GM12891 (cell line): ENCODE measurements around the gene AGPS.

Experiments
- POLR2A ChIP-seq: IDR thresholded peaks from 2 replicates; pipeline ENCODE4 v1.6.1; 2011; ENCODE audit warnings: low read depth, low read length, control low read depth
- POLR2AphosphoS5 ChIP-seq: IDR thresholded peaks from 2 replicates; pipeline ENCODE4 v1.6.1; 2011; ENCODE audit warnings: low read depth, low read length, control low read depth
- SPI1 ChIP-seq: IDR thresholded peaks from 2 replicates; pipeline ENCODE4 v1.6.1; 2011; ENCODE audit warnings: low read depth, low read length, control low read depth
- TAF1 ChIP-seq: IDR thresholded peaks from 2 replicates; pipeline ENCODE4 v1.6.1; 2011; ENCODE audit warnings: low read depth, low read length, control low read depth

GRCh38 chr2:177474998-177475397 lies 82.4 kb downstream of the AGPS start:
- no peak for TF ChIP-seq POLR2A
- no peak for TF ChIP-seq POLR2AphosphoS5
- no peak for TF ChIP-seq TAF1
- TF ChIP-seq SPI1, result no peak
